Skeletal muscle tissue (tissue), 4 donors: ENCODE results near the gene EIPR1. TPM values are rescaled to one million over a fixed set of nuclear protein-coding genes. Genes with fewer than 3 reads are reported as not detected.

Experiments used
- H3K27ac ChIP-seq: one replicate; pipeline ENCODE4 v1.7.0; 2013; ENCODE audit warnings: mild to moderate bottlenecking, low read depth, low read length, inconsistent platforms
- H3K27me3 ChIP-seq, 3 donors: one replicate each; pipeline ENCODE4 v1.7.0; 2013; ENCODE audit warnings: low read length in 3 of 3; ENCODE audit not compliant: control insufficient read depth in 3 of 3, insufficient read depth in 3 of 3
- H3K36me3 ChIP-seq, 3 donors: one replicate each; pipeline ENCODE4 v1.7.0; 2013; ENCODE audit warnings: low read length in 3 of 3; ENCODE audit not compliant: control insufficient read depth in 3 of 3, insufficient read depth in 3 of 3
- H3K4me1 ChIP-seq, 3 donors: one replicate each; pipeline ENCODE4 v1.7.0; 2013; ENCODE audit warnings: low read length in 3 of 3, mild to moderate bottlenecking in 3 of 3; ENCODE audit not compliant: control insufficient read depth in 3 of 3, insufficient read depth in 3 of 3
- H3K4me3 ChIP-seq, 3 donors: one replicate each; pipeline ENCODE4 v1.7.0; 2013; ENCODE audit warnings: low read length in 3 of 3
- H3K9ac ChIP-seq, 3 donors: one replicate each; pipeline ENCODE4 v1.7.0; 2013; ENCODE audit warnings: low read length in 3 of 3, mild to moderate bottlenecking in 3 of 3, moderate library complexity in 2 of 3, low read depth in 1 of 3
- H3K9me3 ChIP-seq, 3 donors: one replicate each; pipeline ENCODE4 v1.7.0; 2013; ENCODE audit warnings: low read length in 3 of 3; ENCODE audit not compliant: control insufficient read depth in 3 of 3
- total RNA-seq: library from RNA; depleted of rRNA; stranded (reverse); fragments of >200 nt; gene quantifications from one replicate; pipeline ENCODE4 v1.2.3, GENCODE V29; 2014
- donor health status: Osteomylitis.

The EIPR1 gene
- total RNA-seq, 1 donor from 2014 or later = 12.0 TPM

DNA sequence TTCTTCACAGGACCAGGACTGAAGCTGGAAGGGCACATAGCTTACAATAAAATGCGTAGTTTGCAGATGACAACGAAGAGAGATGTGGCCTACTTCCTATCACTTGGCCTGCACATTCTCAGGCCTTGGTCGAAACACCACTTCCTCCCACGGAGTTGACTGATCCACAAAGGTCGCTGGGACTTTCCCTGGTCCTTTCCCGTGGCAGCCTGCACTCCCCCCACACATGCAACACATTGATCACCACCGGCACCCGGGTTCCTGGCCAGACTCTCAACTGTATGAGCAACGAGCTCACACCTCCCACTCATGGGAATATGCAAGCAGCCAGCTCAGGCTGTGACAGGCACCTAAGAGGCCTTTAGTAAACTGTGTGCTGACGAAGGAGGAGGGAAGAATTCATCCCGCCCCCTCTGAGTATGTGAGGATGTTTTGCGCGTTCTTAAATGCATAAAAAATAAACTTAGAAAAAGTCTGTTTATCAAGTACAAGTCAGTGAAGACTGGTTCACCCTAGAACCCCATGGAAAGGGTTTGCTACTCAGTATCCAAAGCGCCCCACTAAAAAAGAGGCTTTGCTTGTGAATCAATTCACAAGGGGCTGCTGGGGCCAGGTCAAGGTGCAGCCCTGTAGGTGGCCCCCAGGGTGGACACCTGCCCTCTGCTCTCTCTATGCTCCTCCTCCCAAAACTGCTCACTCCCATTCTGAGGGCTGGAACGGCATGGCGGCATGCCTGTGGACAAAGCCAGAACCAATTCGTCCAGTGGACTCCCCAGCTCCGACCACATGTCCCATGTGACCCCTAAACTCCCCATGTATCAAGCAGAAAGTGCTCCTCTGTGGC, 154.3 kb downstream of the EIPR1 start:
- no peaks in the 10 kb centered on the region for H3K36me3 ChIP-seq
- H3K27ac ChIP-seq = no peak overlapping the region
- no peak overlapping the region for H3K9ac ChIP-seq
- H3K9me3 ChIP-seq = peaks cover 0 to 10% (median 0%) of the 10 kb centered on the region in 3 donors
- no peak overlapping the region for H3K4me3 ChIP-seq
- H3K27me3 ChIP-seq = no peaks in the 10 kb centered on the region
- no peaks in the 10 kb centered on the region for H3K4me1 ChIP-seq

- H3K27me3 ChIP-seq = no peaks in the 10 kb centered on the region
- no peak overlapping the region for H3K4me3 ChIP-seq
- peaks cover 0 to 10% (median 0%) of the 10 kb centered on the region in 3 donors for H3K9me3 ChIP-seq
- no peak overlapping the region for H3K9ac ChIP-seq
- H3K27ac ChIP-seq = no peak overlapping the region
- H3K4me1 ChIP-seq = no peaks in the 10 kb centered on the region
- no peaks in the 10 kb centered on the region for H3K36me3 ChIP-seq
Observed at GRCh38 chr2:3222636-3223035, 155.0 kb downstream of the EIPR1 start.

- Histone ChIP-seq H3K27me3 (no peaks in the 10 kb centered on the region), H3K27ac (no peak overlapping the region), H3K9me3 (peaks cover 0 to 10% (median 0%) of the 10 kb centered on the region in 3 donors), H3K4me1 (no peaks in the 10 kb centered on the region), H3K4me3 (no peak overlapping the region), H3K9ac (no peak overlapping the region), H3K36me3 (no peaks in the 10 kb centered on the region)
Observed at GRCh38 chr2:3219536-3219935, 158.1 kb downstream of the EIPR1 start.

DNA sequence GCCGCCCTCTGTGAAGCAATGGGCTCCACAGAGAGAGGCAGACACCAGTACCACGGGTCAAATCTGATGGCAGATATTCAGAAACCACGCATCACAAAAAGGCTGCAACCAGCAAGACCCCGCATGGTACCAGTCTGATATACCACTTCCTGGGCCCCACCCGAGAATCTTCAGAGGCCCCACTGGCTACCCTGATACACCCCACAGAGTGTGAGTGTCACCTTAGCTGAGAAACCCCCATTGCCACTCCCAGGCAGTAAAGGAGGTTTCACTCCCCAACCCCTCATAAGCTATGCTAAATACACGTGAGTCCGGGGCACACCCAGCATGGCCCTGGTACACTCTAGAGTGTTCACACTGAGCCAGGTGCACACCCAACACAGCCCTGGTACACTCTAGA, 160.0 kb downstream of the EIPR1 start:
- Histone ChIP-seq H3K9ac (no peak overlapping the region), H3K4me1 (no peaks in the 10 kb centered on the region), H3K36me3 (no peaks in the 10 kb centered on the region), H3K27ac (no peak overlapping the region), H3K9me3 (peaks cover 0 to 7% (median 0%) of the 10 kb centered on the region in 3 donors), H3K27me3 (no peaks in the 10 kb centered on the region), H3K4me3 (no peak overlapping the region)

DNA sequence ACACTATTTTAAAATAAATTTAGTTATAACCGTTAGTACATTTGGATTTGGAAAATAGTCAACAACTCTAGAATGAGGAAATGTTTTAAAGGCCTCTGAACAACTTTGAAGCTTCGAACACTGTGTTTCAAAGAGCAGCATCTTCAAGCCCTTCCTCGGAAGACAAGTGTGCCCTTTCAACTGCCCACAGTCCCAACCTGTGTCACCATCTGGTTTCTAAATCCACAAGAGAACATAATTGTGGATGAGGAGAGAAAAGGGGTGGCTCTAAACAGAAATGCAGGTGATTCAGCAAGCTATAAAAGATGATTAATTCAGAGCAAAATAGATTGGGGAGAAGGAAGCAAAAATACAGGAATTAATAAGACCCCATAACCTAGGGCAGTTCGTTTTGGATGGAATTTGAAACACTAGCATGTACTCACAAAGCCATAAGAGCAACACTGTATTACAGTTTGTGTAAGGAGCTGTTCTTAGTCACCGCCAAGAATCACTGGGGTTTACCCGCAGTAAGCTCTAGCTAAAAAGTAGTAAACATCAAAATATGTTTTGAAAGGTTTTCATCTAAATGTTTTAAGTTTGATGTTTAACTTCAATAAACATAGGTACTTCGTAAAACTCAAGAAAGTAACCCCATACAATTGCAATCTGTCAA, 160.7 kb downstream of the EIPR1 start:
- no peak overlapping the region for H3K9ac ChIP-seq
- H3K36me3 ChIP-seq = no peaks in the 10 kb centered on the region
- H3K4me3 ChIP-seq = no peak overlapping the region
- no peak overlapping the region for H3K27ac ChIP-seq
- H3K9me3 ChIP-seq = peaks cover 0 to 7% (median 0%) of the 10 kb centered on the region in 3 donors
- no peaks in the 10 kb centered on the region for H3K4me1 ChIP-seq
- no peaks in the 10 kb centered on the region for H3K27me3 ChIP-seq

- Histone ChIP-seq H3K27ac (no peak overlapping the region), H3K9ac (no peak overlapping the region)
Observed at GRCh38 chr2:3214806-3215404, 162.7 kb downstream of the EIPR1 start.

DNA sequence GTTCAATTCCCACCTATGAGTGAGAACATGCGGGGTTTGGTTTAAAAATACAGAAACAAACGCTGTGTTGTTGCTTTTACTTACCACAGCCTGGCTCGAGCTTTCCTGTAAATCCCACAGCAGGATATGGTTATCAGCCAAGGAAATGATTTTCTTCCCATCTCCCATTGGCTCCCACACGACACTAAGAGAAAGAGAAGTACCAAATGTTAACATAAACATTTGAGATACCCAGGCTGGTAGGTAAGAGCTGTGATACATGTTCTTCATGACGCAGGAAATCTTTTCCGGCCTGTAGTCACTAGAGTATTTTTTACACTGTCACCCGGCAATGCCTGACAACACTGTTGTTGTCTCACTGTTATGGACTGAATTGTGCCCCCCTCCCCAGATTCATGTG, 163.6 kb downstream of the EIPR1 start:
- H3K4me3 ChIP-seq = no peak overlapping the region
- no peaks in the 10 kb centered on the region for H3K9me3 ChIP-seq
- peaks cover 0 to 5% (median 0%) of the 10 kb centered on the region in 3 donors for H3K36me3 ChIP-seq
- no peaks in the 10 kb centered on the region for H3K4me1 ChIP-seq
- no peak overlapping the region for H3K9ac ChIP-seq
- H3K27me3 ChIP-seq = no peaks in the 10 kb centered on the region
- H3K27ac ChIP-seq = no peak overlapping the region

More at GRCh38 chr2:3214806-3215404, 162.7 kb downstream of the EIPR1 start:
- no peaks in the 10 kb centered on the region for H3K9me3 ChIP-seq
- H3K36me3 ChIP-seq = peaks cover 0 to 5% (median 0%) of the 10 kb centered on the region in 3 donors
- H3K4me3 ChIP-seq = no peak overlapping the region
- no peaks in the 10 kb centered on the region for H3K4me1 ChIP-seq
- H3K27me3 ChIP-seq = no peaks in the 10 kb centered on the region

GRCh38 chr2:3212984-3213383, 164.6 kb downstream of the EIPR1 start:
- H3K9ac ChIP-seq = no peak overlapping the region
- H3K9me3 ChIP-seq = no peaks in the 10 kb centered on the region
- H3K27me3 ChIP-seq = no peaks in the 10 kb centered on the region
- H3K27ac ChIP-seq = no peak overlapping the region
- no peak overlapping the region for H3K4me3 ChIP-seq
- no peaks in the 10 kb centered on the region for H3K4me1 ChIP-seq
- H3K36me3 ChIP-seq = peaks cover 0 to 5% (median 0%) of the 10 kb centered on the region in 3 donors

DNA sequence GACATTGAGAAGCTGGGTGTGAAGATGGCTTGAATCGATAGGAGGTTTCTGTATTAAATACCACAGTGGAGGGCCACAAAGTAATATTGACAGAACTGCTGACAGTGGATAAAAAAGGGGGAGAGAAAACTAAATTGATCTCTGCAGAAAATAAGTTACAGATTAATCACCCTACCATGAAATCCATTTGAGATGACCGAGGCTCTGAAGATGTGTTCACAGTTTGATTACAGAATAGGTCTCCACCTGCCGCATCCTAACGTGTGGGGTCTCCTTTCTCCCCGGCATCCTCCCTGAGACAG, 165.6 kb downstream of the EIPR1 start:
- no peak overlapping the region for H3K27ac ChIP-seq
- no peaks in the 10 kb centered on the region for H3K27me3 ChIP-seq
- H3K4me3 ChIP-seq = no peak overlapping the region
- H3K9ac ChIP-seq = no peak overlapping the region
- H3K4me1 ChIP-seq = no peaks in the 10 kb centered on the region
- peaks cover 0 to 5% (median 0%) of the 10 kb centered on the region in 3 donors for H3K36me3 ChIP-seq
- H3K9me3 ChIP-seq = no peaks in the 10 kb centered on the region
